Measurements from ENCODE around the gene ALPG.
"Not testable (repeated sequence)": the region's sequence is repeated elsewhere in the genome, so short reads cannot be mapped to it uniquely, and the experiment has no call there.

ALPG gene

DNA sequence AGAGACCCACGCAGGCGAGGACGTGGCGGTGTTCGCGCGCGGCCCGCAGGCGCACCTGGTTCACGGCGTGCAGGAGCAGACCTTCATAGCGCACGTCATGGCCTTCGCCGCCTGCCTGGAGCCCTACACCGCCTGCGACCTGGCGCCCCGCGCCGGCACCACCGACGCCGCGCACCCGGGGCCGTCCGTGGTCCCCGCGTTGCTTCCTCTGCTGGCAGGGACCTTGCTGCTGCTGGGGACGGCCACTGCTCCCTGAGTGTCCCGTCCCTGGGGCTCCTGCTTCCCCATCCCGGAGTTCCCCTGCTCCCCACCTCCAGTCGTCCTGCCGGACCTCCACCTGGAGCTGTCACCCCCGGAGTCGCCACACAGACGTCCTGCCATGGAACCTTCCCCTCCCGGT, 3.0 kb downstream of the ALPG start:
- not testable (repeated sequence) for H3K4me1 ChIP-seq (ENCODE audit: insufficient read depth, low read length, severe bottlenecking)

DNA sequence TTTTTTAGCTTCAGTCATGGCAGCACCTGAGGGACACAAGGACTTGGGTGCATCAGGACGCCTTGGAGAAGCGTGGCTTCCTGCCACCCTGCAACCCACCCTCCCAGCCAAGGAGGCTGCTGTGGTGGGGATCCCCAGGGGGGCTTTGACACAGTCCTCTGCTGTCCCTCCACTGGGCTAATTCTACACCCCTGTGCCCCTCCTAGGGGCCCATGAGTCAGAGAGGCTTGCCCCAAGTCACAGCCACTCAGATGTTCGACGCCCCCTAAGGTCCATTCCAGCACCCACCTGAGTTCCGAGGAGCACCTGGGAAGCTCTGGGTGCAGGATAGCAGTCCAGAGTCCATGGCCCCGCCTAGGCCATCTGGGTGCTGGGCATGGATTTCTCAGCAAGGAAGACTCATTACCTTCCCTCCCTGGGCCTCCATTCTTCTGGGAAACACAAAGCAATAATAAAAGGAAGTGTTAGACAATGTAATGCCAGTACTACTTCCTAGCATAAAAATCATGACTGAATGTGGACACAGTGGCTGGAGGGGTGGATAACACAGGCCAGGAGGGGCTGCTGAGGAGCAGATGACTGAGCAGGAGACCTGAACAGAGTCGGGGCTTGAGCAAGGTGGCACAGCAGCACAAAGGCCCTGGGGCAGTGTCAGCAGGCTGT, 3.7 kb downstream of the ALPG start:
- Histone ChIP-seq H3K27ac (ENCODE audit: low read depth, low read length, poor library complexity, severe bottlenecking) (no peak overlapping the region), H3K36me3 (ENCODE audit: insufficient read depth, low read length) (no peaks in the 10 kb centered on the region), H3K4me1 (ENCODE audit: insufficient read depth, low read length, severe bottlenecking) (no peaks in the 10 kb centered on the region), H3K79me2 (ENCODE audit: insufficient read depth, low read length) (no peaks in the 10 kb centered on the region), H3K27me3 (ENCODE audit: insufficient read depth, low read length) (no peaks in the 10 kb centered on the region), H3K4me2 (ENCODE audit: low read length) (no peak overlapping the region), H2AFZ (ENCODE audit: low read length) (no peak overlapping the region), H3K9me2 (ENCODE audit: low read depth, low read length) (no peaks in the 10 kb centered on the region), H4K20me1 (ENCODE audit: insufficient read depth, low read length) (no peaks in the 10 kb centered on the region), H3K9ac (ENCODE audit: low read length) (no peak overlapping the region), H3K9me3 (ENCODE audit: low read length) (no peaks in the 10 kb centered on the region), H3K4me3 (ENCODE audit: low read depth, low read length, poor library complexity, severe bottlenecking) (no peak overlapping the region), H3F3A (ENCODE audit: insufficient read depth, low read length) (no peaks in the 10 kb centered on the region)
- TF ChIP-seq, protein P1, sequence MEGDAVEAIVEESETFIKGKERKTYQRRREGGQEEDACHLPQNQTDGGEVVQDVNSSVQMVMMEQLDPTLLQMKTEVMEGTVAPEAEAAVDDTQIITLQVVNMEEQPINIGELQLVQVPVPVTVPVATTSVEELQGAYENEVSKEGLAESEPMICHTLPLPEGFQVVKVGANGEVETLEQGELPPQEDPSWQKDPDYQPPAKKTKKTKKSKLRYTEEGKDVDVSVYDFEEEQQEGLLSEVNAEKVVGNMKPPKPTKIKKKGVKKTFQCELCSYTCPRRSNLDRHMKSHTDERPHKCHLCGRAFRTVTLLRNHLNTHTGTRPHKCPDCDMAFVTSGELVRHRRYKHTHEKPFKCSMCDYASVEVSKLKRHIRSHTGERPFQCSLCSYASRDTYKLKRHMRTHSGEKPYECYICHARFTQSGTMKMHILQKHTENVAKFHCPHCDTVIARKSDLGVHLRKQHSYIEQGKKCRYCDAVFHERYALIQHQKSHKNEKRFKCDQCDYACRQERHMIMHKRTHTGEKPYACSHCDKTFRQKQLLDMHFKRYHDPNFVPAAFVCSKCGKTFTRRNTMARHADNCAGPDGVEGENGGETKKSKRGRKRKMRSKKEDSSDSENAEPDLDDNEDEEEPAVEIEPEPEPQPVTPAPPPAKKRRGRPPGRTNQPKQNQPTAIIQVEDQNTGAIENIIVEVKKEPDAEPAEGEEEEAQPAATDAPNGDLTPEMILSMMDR (IDR thresholded peaks at IDR 0.05; ENCODE audit: low read length) = no peak
- no peak for TF ChIP-seq EZH2 (IDR thresholded peaks at IDR 0.05; ENCODE audit: borderline replicate concordance, low read length)

More for the DNA sequence above, 3.0 kb downstream of the ALPG start:
- H3K36me3 ChIP-seq (ENCODE audit: insufficient read depth, low read length); H3F3A ChIP-seq (ENCODE audit: insufficient read depth, low read length); H2AFZ ChIP-seq (ENCODE audit: low read length); H3K9ac ChIP-seq (ENCODE audit: low read length); H3K9me3 ChIP-seq (ENCODE audit: low read length); H3K4me3 ChIP-seq (ENCODE audit: low read depth, low read length, poor library complexity, severe bottlenecking); H3K4me2 ChIP-seq (ENCODE audit: low read length); H3K9me2 ChIP-seq (ENCODE audit: low read depth, low read length); H3K27ac ChIP-seq (ENCODE audit: low read depth, low read length, poor library complexity, severe bottlenecking); H4K20me1 ChIP-seq (ENCODE audit: insufficient read depth, low read length); H3K79me2 ChIP-seq (ENCODE audit: insufficient read depth, low read length); H3K27me3 ChIP-seq (ENCODE audit: insufficient read depth, low read length): not testable (repeated sequence)

DNA sequence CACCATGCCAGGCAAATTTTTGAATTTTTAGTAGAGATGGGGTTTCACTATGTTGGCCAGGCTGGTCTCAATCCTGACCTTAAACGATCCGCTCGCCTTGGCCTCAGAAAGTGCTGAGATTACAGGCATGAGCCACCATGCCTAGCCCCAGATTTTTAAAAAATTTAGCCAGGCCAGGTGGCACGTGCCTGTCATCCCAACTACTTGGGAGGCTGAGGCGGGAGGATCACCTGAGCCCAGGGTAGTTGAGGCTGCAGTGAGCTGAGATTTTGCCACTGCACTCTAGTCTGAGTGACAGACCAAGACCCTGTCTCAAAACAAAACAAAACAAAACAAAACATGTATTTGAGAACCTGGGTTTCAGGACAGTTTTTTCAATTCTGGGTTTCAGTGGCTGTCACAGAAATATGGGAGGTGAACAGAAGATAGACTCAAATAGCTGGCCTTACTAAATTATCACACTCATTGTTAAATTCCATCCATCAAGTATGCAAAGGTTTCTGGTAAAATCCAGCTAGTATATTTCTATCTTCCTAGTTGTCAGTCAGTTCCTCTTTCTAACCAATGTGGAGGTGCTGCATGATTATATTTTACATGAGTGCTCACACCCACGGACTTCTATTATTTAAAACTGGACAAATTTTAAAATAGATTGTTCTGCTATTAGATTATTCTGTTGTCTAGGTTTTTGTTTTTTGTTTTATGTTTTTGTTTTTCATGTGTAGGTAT, 5.4 kb downstream of the ALPG start:
- no peak overlapping the region for H3K9ac ChIP-seq (ENCODE audit: low read length)
- no peaks in the 10 kb centered on the region for H3K9me3 ChIP-seq (ENCODE audit: low read length)
- no peak overlapping the region for H3K4me2 ChIP-seq (ENCODE audit: low read length)
- no peaks in the 10 kb centered on the region for H4K20me1 ChIP-seq (ENCODE audit: insufficient read depth, low read length)
- H3K36me3 ChIP-seq (ENCODE audit: insufficient read depth, low read length) = no peaks in the 10 kb centered on the region
- H3K4me1 ChIP-seq (ENCODE audit: insufficient read depth, low read length, severe bottlenecking) = no peaks in the 10 kb centered on the region
- no peak overlapping the region for H2AFZ ChIP-seq (ENCODE audit: low read length)
- H3K79me2 ChIP-seq (ENCODE audit: insufficient read depth, low read length) = no peaks in the 10 kb centered on the region
- no peaks in the 10 kb centered on the region for H3K27me3 ChIP-seq (ENCODE audit: insufficient read depth, low read length)
- no peaks in the 10 kb centered on the region for H3K9me2 ChIP-seq (ENCODE audit: low read depth, low read length)
- no peak for TF ChIP-seq EZH2 (IDR thresholded peaks at IDR 0.05; ENCODE audit: borderline replicate concordance, low read length)
- TF ChIP-seq, protein P1 (IDR thresholded peaks at IDR 0.05; ENCODE audit: low read length) = no peak
- no peak overlapping the region for H3K4me3 ChIP-seq (ENCODE audit: low read depth, low read length, poor library complexity, severe bottlenecking)
- no peak overlapping the region for H3K27ac ChIP-seq (ENCODE audit: low read depth, low read length, poor library complexity, severe bottlenecking)
- H3F3A ChIP-seq (ENCODE audit: insufficient read depth, low read length) = no peaks in the 10 kb centered on the region
